Measurements from ENCODE around the gene MCF2L. TPM values are rescaled to one million over a fixed set of nuclear protein-coding genes. Genes with fewer than 3 reads are reported as not detected.

MCF2L gene
- total and polyA plus RNA-seq, 9 of the 15 experiments (the other 6 are each of a cell fraction or from before 2014, with no cell fraction given), result 0.05 to 0.25 (median 0.18) TPM; not detected in 5

- ChIA-PET CTCF (ENCODE audit: low intra/inter-chr PET ratio) (no interaction called here), POLR2A (no interaction called here)
- no peak for DNase-seq (ENCODE audit: extremely low read depth in 1 of 4, low spot score in 3 of 4)
- Histone ChIP-seq H3K27me3 (ENCODE audit: control insufficient read depth in 2 of 2, insufficient read depth in 2 of 2, low read length in 2 of 2) (peaks cover 3 to 55% of the 10 kb centered on the region in 2 experiments; a peak in 4 of 5 replicates), H3K79me2 (ENCODE audit: control insufficient read depth, insufficient read depth, low read length) (no peaks in the 10 kb centered on the region), H3K9ac (ENCODE audit: insufficient read depth in 1 of 2, low read depth in 2 of 2, low read length in 2 of 2) (no peak overlapping the region), H3K4me2 (ENCODE audit: insufficient read depth, low read length) (no peak overlapping the region), H4K20me1 (replicated peaks; ENCODE audit: control insufficient read depth, insufficient read depth, low read length) (0 out of 2 replicates have a peak, but pooled peaks cover 2% of the 10 kb centered on the region), H2AFZ (ENCODE audit: low read depth, low read length) (no peak overlapping the region), H3K4me3 (no peak overlapping the region), H3K4me1 (replicated peaks in 1 of 2; ENCODE audit: control insufficient read depth in 2 of 2, insufficient read depth in 2 of 2, low read length in 2 of 2) (peaks cover 0 to 3% of the 10 kb centered on the region in 2 experiments; a peak in 1 of 5 replicates), H3K9me3 (replicated peaks; ENCODE audit: control insufficient read depth, insufficient read depth, low read depth, low read length) (no peaks in the 10 kb centered on the region), H3K27ac (ENCODE audit: extremely low read depth, low read depth, low read length) (no peak overlapping the region), H3K9me1 (ENCODE audit: control insufficient read depth, insufficient read depth, low read length) (no peaks in the 10 kb centered on the region), H3K36me3 (ENCODE audit: control insufficient read depth, insufficient read depth, low read length) (no peaks in the 10 kb centered on the region)
- TF ChIP-seq HDGF (IDR thresholded peaks at IDR 0.05) (no peak), ZNF551 (CRISPR knock-in tag; IDR thresholded peaks at IDR 0.05) (no peak), CHD2 (IDR thresholded peaks at IDR 0.05; ENCODE audit: low read depth, low read length) (no peak), MAZ (CRISPR knock-in tag; conservative IDR thresholded peaks at IDR 0.05 in 1 of 2, IDR thresholded peaks at IDR 0.05 in 1 of 2) (no peak), RB1 (IDR thresholded peaks at IDR 0.05; ENCODE audit: low read depth) (no peak), ZNF561 (CRISPR knock-in tag; conservative IDR thresholded peaks at IDR 0.05) (no peak), EZH2 (IDR thresholded peaks at IDR 0.05; ENCODE audit: borderline replicate concordance, low read depth, low read length) (no peak), RNF2 (IDR thresholded peaks at IDR 0.05) (no peak), RCOR1 (IDR thresholded peaks at IDR 0.05; ENCODE audit: borderline replicate concordance in 1 of 2, low read depth in 2 of 2, low read length in 2 of 2) (no peak), KDM5B (IDR thresholded peaks at IDR 0.05; ENCODE audit: insufficient replicate concordance, low read depth, low read length) (no peak), IFI16 (CRISPR knock-in tag; IDR thresholded peaks at IDR 0.05) (no peak), ZSCAN29 (IDR thresholded peaks at IDR 0.05) (no peak), EWSR1 (IDR thresholded peaks at IDR 0.05; ENCODE audit: borderline replicate concordance, low read depth, partially characterized antibody) (no peak)
- WGBS (ENCODE audit: insufficient coverage, low coverage, missing lambda C conversion rate), result 0% methylated on average over 11 of the region's 15 CpGs
- FAIRE-seq, result no peak
- intact Hi-C loops (cut with micrococcal nuclease), result loop anchor here (10.0 kb wide), 1 partner anchor 51 kb away; no protein-coding TSS in a partner anchor
- in situ Hi-C loops (cut with MboI), result no loop called here
- no peak for ATAC-seq
- BruUV-seq (replicated peaks), result no TSS peak
Measured at GRCh38 chr13:113005997-113006396, 37.0 kb downstream of the MCF2L start.

All from K562 (cell line).